ENCODE measurements around the gene LRMDA.
"Not testable (repeated sequence)": the region's sequence is repeated elsewhere in the genome, so short reads cannot be mapped to it uniquely, and the experiment has no call there.

LRMDA gene

DNA sequence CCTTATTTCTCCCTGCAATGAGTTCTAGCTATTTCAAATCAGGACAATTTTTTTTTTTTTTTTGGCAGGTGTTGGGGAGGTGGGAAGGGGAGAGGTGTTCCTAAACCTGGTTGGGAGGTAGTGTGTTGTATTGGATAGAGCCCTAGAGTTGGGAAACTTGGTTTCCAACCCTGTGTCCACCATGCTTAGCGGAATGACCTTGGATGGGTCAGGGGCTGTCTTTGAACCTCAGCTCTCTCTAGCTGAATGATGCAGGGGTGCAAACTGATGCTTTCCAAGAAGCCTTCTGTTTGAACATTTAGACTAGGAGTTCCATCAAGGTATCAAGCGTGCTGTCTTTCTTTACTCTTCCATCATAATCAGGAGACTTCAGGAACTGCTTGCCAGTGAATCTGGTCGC lies 332.2 kb downstream of the LRMDA start:
- no peaks in the 10 kb centered on the region for H3K9me3 ChIP-seq (ENCODE audit: insufficient read depth, low read length)
- no peak overlapping the region for H3K4me3 ChIP-seq (ENCODE audit: low read length)
- peaks cover 11% of the 10 kb centered on the region; the same call in 1 of the 2 replicates for H3K4me1 ChIP-seq (ENCODE audit: low read length)
- no peak overlapping the region for H3K9ac ChIP-seq (ENCODE audit: low read length)
- H3K27me3 ChIP-seq (ENCODE audit: low read depth, low read length) = no peaks in the 10 kb centered on the region
- H2AFZ ChIP-seq (ENCODE audit: low read depth, low read length) = no peak overlapping the region
- H3K36me3 ChIP-seq (replicated peaks; ENCODE audit: low read depth, low read length) = no peaks in the 10 kb centered on the region
- no peak overlapping the region for H3K4me2 ChIP-seq (ENCODE audit: low read length)
- H3K79me2 ChIP-seq (ENCODE audit: low read length) = no peaks in the 10 kb centered on the region
- H3K27ac ChIP-seq (ENCODE audit: low read length) = no peak overlapping the region
- H4K20me1 ChIP-seq (ENCODE audit: insufficient read depth, low read length) = no peaks in the 10 kb centered on the region
- TF ChIP-seq, protein P1, sequence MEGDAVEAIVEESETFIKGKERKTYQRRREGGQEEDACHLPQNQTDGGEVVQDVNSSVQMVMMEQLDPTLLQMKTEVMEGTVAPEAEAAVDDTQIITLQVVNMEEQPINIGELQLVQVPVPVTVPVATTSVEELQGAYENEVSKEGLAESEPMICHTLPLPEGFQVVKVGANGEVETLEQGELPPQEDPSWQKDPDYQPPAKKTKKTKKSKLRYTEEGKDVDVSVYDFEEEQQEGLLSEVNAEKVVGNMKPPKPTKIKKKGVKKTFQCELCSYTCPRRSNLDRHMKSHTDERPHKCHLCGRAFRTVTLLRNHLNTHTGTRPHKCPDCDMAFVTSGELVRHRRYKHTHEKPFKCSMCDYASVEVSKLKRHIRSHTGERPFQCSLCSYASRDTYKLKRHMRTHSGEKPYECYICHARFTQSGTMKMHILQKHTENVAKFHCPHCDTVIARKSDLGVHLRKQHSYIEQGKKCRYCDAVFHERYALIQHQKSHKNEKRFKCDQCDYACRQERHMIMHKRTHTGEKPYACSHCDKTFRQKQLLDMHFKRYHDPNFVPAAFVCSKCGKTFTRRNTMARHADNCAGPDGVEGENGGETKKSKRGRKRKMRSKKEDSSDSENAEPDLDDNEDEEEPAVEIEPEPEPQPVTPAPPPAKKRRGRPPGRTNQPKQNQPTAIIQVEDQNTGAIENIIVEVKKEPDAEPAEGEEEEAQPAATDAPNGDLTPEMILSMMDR (IDR thresholded peaks at IDR 0.05; ENCODE audit: low read depth, low read length) = no peak
- TF ChIP-seq EZH2phosphoT487 (IDR thresholded peaks at IDR 0.05; ENCODE audit: low read depth) = no peak

DNA sequence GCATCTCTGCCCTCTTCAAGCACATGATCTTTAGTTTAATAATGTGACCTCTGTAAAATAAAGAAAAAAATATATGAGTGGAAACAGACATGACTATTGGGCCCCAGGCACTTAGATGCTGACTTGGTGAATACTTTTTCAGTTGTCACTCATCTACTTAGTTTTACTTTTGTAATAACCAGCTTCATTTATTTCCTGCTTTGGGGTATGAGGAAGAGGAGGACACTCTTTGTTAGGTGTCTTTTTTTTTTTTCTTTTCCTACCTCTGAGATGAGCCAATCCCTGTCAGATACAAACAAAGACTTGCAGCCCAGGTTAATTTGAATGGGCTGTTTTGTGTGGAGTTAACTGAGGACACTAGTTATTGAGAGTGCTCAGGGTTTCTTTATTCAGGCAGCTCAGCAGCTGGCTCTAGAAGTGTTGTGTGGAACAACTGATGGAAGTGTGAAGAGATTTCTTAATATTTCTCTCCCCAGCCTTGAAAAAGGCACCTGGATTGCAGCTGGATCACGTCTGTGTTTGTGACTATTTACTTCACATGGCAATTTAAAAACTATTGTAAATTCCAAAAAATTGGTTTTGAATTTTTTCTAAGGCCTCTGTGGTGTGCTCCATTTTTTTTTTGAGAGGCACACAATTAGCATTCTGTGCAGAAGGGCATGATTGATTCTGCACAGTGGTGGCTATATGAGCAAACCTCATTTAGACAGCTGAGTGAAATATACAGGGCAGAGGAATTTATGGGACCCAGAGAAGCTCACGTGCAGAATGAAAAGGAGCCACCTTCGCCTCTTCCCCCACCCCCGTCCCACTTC lies 333.8 kb downstream of the LRMDA start:
- Histone ChIP-seq H2AFZ (ENCODE audit: low read depth, low read length) (no peak overlapping the region), H3K27me3 (ENCODE audit: low read depth, low read length) (no peaks in the 10 kb centered on the region)

DNA sequence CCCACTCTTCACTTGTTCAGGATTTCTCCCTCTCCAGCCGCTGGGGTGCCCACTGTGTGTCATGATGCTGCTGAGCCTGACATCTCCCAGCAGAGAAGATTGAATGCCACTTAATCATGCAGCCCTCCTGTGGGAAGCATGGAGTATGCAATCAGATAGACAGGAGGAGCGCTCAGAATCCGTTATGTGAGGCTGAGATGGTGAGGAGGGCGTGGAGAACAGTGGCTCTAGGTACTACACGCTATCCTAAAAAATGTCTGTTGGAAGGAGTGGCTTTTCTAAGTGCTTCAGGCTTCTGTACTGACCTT lies 334.3 kb downstream of the LRMDA start:
- no peak overlapping the region for H3K4me2 ChIP-seq (ENCODE audit: low read length)
- no peak overlapping the region for H3K27ac ChIP-seq (ENCODE audit: low read length)
- TF ChIP-seq EZH2phosphoT487 (IDR thresholded peaks at IDR 0.05; ENCODE audit: low read depth) = no peak
- TF ChIP-seq, protein P1 (IDR thresholded peaks at IDR 0.05; ENCODE audit: low read depth, low read length) = no peak
- no peaks in the 10 kb centered on the region for H3K27me3 ChIP-seq (ENCODE audit: low read depth, low read length)
- H2AFZ ChIP-seq (ENCODE audit: low read depth, low read length) = no peak overlapping the region
- peaks cover 11% of the 10 kb centered on the region; the same call in 1 of the 2 replicates for H3K4me1 ChIP-seq (ENCODE audit: low read length)
- H3K9ac ChIP-seq (ENCODE audit: low read length) = no peak overlapping the region
- no peaks in the 10 kb centered on the region for H3K36me3 ChIP-seq (replicated peaks; ENCODE audit: low read depth, low read length)
- no peaks in the 10 kb centered on the region for H3K79me2 ChIP-seq (ENCODE audit: low read length)
- H3K9me3 ChIP-seq (ENCODE audit: insufficient read depth, low read length) = no peaks in the 10 kb centered on the region
- H3K4me3 ChIP-seq (ENCODE audit: low read length) = no peak overlapping the region
- no peaks in the 10 kb centered on the region for H4K20me1 ChIP-seq (ENCODE audit: insufficient read depth, low read length)

More for the DNA sequence above, 333.8 kb downstream of the LRMDA start:
- peaks cover 11% of the 10 kb centered on the region; the same call in 1 of the 2 replicates for H3K4me1 ChIP-seq (ENCODE audit: low read length)
- no peaks in the 10 kb centered on the region for H3K9me3 ChIP-seq (ENCODE audit: insufficient read depth, low read length)
- H3K4me2 ChIP-seq (ENCODE audit: low read length) = no peak overlapping the region
- no peak overlapping the region for H3K9ac ChIP-seq (ENCODE audit: low read length)
- TF ChIP-seq, protein P1 (IDR thresholded peaks at IDR 0.05; ENCODE audit: low read depth, low read length) = no peak
- H3K79me2 ChIP-seq (ENCODE audit: low read length) = no peaks in the 10 kb centered on the region
- H3K36me3 ChIP-seq (replicated peaks; ENCODE audit: low read depth, low read length) = no peaks in the 10 kb centered on the region
- H3K4me3 ChIP-seq (ENCODE audit: low read length) = no peak overlapping the region
- H3K27ac ChIP-seq (ENCODE audit: low read length) = no peak overlapping the region
- no peaks in the 10 kb centered on the region for H4K20me1 ChIP-seq (ENCODE audit: insufficient read depth, low read length)

DNA sequence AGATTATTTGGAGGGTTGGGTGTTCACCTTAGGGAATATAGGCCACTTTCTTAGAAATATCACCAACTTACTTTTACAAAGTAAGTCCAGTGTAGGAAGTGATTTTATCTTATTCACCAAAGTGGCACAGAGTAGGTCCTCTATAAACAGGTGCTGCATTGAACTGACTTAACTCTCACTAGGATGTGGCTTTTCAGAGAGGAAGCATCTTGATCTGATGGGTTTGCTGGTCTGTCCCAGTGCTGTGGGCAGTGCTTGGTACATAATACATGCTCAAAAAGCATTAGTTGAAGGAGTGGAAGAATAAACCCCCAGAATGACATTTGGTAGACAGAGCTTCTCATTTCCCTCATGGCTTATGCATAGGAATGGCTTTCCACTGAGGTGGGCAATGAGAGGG lies 334.7 kb downstream of the LRMDA start:
- H3K9me3 ChIP-seq (ENCODE audit: insufficient read depth, low read length) = no peaks in the 10 kb centered on the region
- H3K4me1 ChIP-seq (ENCODE audit: low read length) = peaks cover 11% of the 10 kb centered on the region; the same call in 1 of the 2 replicates
- no peaks in the 10 kb centered on the region for H4K20me1 ChIP-seq (ENCODE audit: insufficient read depth, low read length)
- H2AFZ ChIP-seq (ENCODE audit: low read depth, low read length) = no peak overlapping the region
- no peak overlapping the region for H3K9ac ChIP-seq (ENCODE audit: low read length)
- no peak overlapping the region for H3K4me3 ChIP-seq (ENCODE audit: low read length)
- no peaks in the 10 kb centered on the region for H3K36me3 ChIP-seq (replicated peaks; ENCODE audit: low read depth, low read length)
- H3K4me2 ChIP-seq (ENCODE audit: low read length) = no peak overlapping the region
- H3K27ac ChIP-seq (ENCODE audit: low read length) = no peak overlapping the region
- no peak for TF ChIP-seq EZH2phosphoT487 (IDR thresholded peaks at IDR 0.05; ENCODE audit: low read depth)
- TF ChIP-seq, protein P1 (IDR thresholded peaks at IDR 0.05; ENCODE audit: low read depth, low read length) = no peak
- no peaks in the 10 kb centered on the region for H3K27me3 ChIP-seq (ENCODE audit: low read depth, low read length)
- H3K79me2 ChIP-seq (ENCODE audit: low read length) = no peaks in the 10 kb centered on the region

DNA sequence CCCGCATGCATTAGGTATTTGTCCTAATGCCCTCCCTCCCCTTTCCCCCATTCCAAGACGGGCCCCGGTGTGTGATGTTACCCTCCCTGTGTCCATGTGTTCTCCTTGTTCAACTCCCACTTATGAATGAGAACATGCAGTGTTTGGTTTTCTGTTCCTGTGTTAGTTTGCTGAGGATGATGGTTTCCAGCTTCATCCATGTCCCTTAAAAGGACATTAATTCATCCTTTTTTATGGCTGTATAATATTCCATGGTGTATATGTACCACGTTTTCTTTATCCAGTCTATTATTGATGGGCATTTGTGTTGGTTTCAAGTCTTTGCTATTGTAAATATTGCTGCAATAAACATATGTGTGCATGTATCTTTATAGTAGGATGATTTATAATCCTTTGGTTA lies 335.3 kb downstream of the LRMDA start:
- not testable (repeated sequence) for H3K27me3 ChIP-seq (ENCODE audit: low read depth, low read length); H3K36me3 ChIP-seq (replicated peaks; ENCODE audit: low read depth, low read length); H3K4me2 ChIP-seq (ENCODE audit: low read length); H2AFZ ChIP-seq (ENCODE audit: low read depth, low read length); H3K79me2 ChIP-seq (ENCODE audit: low read length); H3K27ac ChIP-seq (ENCODE audit: low read length); H3K9me3 ChIP-seq (ENCODE audit: insufficient read depth, low read length); H3K9ac ChIP-seq (ENCODE audit: low read length); H3K4me3 ChIP-seq (ENCODE audit: low read length); H4K20me1 ChIP-seq (ENCODE audit: insufficient read depth, low read length)
- peaks cover 11% of the 10 kb centered on the region for H3K4me1 ChIP-seq (ENCODE audit: low read length)

Data from OCI-LY3 (cell line).